Right forelimb (tissue), 1 donor: ENCODE results near the gene REC8.
"Not testable (repeated sequence)": the region's sequence is repeated elsewhere in the genome, so short reads cannot be mapped to it uniquely, and the experiment has no call there.

Source experiments
- DNase-seq: peaks from one replicate; pipeline ENCODE4 v3.0.0-alpha.2; 2018

The REC8 gene

GRCh38 chr14:24185026-24185425 lies 13.1 kb downstream of the REC8 start:
- DNase-seq, result no peak

DNA sequence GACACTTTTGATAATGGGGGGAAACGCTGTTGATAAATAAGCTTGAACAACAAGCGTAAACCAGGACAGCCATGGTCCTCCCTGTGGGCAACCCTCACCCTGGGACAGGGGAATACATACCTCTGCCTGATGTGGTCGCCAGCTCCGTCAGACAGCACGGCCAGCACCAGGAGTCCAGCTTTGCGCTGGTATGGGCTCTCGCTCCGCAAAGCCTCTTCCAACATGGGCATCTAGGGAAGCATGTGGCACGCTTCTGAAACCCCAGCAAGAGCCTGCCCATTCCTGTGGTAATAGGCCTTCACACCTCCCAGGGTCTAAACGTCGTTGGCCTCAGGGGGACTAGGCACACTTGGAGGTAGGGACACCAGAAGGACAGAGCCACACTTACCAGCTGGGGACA lies 13.9 kb downstream of the REC8 start:
- DNase-seq, result no peak

DNA sequence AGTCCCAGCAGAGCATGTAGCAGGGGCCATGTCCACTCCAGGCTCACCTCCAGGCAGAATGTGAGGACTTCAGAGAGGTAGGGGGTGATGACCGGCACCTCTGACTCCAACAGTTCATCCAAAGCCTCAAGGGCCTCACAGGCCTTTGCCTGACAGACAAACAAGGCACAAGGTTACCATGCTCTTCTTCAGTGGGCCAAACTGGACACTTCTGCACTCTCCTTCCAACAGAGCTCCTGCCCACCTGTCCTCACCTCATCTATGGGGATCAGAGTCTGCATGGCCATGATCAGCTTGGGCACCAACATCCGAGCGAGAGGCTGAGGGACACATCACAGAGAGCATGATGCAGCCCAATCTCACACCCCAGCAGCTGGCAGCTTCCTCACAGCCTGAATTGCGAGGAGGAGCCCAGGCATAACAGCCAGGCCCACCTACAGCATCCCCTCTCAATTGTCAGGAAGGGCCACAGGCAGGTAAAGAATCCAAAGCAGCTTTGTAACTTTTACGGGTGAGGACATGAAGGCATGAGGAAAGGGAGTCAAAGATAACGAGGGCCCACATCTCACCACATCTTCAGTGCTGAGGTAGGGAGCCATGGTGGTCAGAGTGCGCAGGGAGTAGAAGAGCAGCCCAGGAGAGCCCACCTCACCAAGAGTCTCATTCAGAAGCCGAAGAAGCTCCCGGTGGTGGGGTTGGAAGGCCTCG lies 15.1 kb downstream of the REC8 start:
- no peak for DNase-seq

DNA sequence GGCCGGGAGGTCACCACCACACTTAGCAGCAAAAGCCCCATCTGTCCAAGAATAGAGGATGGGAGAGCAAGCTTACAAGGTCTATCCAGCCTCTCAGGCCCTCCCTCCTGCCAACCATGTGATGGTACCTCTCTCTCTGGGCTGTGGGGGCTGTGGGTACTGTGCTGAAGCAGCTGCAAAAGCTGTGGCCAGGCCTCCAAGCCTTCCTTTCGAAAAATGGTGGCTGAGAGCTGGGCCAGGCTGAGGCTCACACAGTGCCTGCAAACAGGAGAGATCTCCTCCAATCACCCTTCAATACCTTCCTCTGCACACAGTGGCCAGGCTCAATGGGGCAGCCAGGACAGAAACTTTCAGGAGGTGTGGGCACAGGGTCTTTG lies 15.6 kb downstream of the REC8 start:
- DNase-seq, result no peak

GRCh38 chr14:24188251-24189058 lies 16.6 kb downstream of the REC8 start, which contains the start of gene IPO4:
Gene IPO4, minus strand, starts transcription at chr14:24188816. Its CDS starts 29 bp downstream, at chr14:24188787.
- peak; percentile 94 for DNase-seq

GRCh38 chr14:24189059-24189375 lies 17.1 kb downstream of the REC8 start:
- DNase-seq, result no peak

- no peak for DNase-seq
Observed at GRCh38 chr14:24189460-24189859, 17.6 kb downstream of the REC8 start.

GRCh38 chr14:24190416-24190815 lies 18.5 kb downstream of the REC8 start:
- no peak for DNase-seq

- DNase-seq, result no peak
Observed at GRCh38 chr14:24192933-24193332, 21.1 kb downstream of the REC8 start.

DNA sequence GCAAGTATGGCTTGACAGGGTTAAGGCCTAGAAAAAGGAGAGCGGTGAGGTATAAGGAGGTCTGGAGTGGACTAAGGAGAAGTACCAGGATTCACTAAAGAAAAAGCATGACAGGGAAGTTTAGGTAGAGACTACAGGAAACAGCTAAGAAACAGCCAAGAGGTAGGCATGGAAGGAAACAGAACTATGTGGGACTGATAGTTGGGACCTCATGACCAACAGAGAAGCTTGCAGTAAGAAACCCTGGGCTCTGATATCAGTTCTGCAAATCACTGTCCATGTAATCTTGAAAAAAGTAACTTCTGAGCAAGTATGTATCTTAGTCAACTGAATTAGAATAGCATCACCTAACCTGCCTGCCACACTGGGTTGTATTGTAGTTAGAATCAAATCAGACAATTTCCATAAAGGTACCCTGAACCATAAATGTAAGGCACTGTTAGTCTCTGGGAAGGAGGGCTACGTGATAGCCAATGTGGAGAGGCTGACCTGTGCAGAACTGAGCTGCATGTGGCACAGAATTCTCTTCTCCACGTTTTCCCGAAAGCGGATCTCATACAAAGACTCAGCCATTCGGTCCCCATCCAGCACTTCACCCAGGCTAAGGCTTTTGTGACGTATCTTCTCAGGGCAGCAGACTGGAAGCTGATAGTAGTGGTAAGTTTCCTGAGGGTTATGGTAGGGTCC lies 22.4 kb downstream of the REC8 start:
- DNase-seq, result no peak

DNA sequence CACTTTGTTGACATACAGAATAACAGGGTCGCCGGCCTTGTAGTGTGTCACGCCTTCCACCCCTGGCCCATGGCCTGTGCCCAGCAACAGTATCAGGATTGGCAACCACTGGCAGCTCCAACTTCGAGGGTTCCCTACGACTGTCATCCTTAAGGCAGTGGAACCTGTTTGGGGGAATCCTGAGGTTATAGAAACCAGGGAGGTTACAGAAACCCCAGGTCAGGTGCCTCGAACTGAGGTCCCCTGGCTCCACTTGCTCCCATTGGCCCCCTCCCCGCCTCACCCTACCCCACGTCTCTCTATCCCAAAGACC lies 22.9 kb downstream of the REC8 start:
- DNase-seq, result no peak

- DNase-seq, result peak; percentile 93
Observed at GRCh38 chr14:24195186-24196070, 23.5 kb downstream of the REC8 start, which contains the start of gene TM9SF1. Gene TM9SF1, minus strand, starts transcription at chr14:24195441. Its CDS starts 422 bp downstream, at chr14:24195019.

DNA sequence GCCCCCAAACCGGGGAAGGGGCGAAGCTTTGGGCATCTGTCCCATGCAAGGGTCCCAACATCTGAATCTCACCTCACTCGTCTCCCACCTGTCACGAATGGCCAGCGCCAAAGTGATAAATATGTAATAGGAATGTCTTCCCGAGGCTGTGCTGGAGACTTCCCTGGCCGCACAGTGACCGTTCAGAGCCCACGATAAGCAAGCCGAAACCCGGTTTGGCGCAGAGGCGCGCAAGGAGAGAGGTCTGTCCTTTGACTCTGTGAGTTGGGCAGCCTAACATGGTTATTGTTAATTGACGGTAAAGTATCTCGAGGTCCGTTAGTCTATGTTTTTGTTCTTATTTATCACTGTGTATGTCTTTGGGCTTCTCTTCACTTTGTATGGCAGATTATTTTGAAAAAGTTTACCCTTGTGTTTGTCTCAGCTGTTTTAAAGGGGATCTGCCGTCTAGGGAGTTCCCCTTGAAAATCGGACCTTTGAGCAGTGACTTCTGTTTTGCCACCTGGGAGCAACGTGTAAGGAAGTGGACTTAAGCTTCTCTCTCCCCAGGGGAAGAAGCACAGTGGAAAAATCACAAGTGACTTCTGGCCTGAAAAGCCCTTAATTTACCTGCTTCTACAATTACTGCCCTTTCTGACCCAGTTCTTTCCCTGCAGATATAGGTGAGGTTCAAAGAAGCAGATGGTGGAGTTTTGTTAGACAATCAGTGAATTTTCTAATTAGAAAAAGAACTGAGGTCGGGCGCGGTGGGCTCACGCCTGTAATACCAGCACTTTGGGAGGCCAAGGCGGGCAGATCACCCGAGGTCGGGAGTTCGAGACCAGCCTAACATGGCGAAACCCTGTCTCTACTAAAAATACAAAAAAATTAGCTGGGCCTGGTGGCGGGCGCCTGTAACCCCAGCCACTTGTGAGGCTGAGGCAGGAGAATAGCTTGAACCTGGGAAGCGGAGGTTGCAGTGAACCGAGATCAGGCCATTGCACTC lies 24.5 kb downstream of the REC8 start:
- no peak for DNase-seq

DNA sequence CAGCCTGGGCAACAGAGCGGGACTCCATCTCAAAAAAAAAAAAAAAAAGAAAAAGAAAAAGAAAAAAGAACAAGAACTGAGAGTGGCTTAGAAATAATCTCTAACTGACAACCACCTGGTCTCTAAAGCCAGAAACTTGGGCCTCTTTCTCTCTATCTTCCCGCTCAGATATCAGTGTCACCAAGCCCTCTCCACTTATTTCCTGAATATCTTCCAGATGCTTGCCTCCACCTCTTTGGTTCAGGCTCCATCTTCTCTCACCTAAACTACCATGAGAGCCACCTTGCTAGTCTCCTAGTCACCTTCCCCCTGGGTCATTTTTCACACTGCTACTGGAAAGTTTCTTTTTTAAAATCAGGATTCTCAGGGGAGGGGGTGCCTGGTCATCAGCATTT lies 25.2 kb downstream of the REC8 start:
- no peak for DNase-seq

- no peak for DNase-seq
Observed at GRCh38 chr14:24198814-24199524, 27.1 kb downstream of the REC8 start.

- DNase-seq, result not testable (repeated sequence)
Observed at GRCh38 chr14:24202538-24202937, 30.7 kb downstream of the REC8 start.

GRCh38 chr14:24203249-24203886 lies 31.5 kb downstream of the REC8 start:
- DNase-seq, result not testable (repeated sequence)

GRCh38 chr14:24204163-24205146 lies 32.6 kb downstream of the REC8 start:
- no peak for DNase-seq
